Fibroblast of skin of right biceps (primary cell): ENCODE results near the gene ARHGEF26.
"Not testable (repeated sequence)": the region's sequence is repeated elsewhere in the genome, so short reads cannot be mapped to it uniquely, and the experiment has no call there.

Source experiments
- DNase-seq: peaks from one replicate; pipeline ENCODE4 v3.0.0-alpha.2; 2013

Gene ARHGEF26, protein sequence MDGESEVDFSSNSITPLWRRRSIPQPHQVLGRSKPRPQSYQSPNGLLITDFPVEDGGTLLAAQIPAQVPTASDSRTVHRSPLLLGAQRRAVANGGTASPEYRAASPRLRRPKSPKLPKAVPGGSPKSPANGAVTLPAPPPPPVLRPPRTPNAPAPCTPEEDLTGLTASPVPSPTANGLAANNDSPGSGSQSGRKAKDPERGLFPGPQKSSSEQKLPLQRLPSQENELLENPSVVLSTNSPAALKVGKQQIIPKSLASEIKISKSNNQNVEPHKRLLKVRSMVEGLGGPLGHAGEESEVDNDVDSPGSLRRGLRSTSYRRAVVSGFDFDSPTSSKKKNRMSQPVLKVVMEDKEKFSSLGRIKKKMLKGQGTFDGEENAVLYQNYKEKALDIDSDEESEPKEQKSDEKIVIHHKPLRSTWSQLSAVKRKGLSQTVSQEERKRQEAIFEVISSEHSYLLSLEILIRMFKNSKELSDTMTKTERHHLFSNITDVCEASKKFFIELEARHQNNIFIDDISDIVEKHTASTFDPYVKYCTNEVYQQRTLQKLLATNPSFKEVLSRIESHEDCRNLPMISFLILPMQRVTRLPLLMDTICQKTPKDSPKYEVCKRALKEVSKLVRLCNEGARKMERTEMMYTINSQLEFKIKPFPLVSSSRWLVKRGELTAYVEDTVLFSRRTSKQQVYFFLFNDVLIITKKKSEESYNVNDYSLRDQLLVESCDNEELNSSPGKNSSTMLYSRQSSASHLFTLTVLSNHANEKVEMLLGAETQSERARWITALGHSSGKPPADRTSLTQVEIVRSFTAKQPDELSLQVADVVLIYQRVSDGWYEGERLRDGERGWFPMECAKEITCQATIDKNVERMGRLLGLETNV

DNA sequence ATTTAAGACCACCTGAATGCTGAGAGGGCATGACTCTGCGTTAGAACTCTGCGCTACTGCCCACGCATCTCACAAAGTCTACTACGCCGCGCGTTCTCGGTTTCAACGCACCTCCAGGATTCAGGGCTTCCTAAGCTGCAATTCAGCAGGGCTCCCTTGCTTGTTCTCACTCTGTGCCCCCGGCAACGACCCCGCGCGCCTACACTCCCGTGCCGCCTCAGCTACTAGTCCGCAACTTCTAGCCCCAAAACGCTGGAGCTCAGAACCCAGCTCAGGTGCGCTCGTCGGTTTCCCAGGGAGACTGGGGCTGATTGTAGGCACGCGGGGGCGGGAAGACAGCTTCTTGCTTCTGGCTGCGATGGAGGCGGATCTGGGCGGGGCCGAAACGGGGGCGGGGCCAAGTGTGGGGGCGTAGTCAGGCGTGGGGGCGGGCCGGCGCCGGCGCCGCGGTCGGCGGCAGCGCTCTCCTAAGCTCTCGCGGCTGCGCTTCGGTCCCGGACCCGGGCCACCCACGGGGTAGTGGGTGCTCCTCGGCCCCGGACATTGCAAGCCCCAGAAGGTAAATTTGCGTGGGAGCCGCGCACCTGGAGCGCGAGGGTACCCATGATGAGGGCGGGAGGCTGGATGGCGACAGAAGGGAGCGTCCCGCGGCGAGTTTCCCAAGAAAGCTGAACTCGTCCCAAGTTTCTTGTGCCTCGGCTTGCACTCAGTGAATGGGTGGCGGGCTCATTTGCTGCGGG is at the start of gene ARHGEF26:
Gene ARHGEF26, plus strand, starts transcription at position 430 of the 740 bp plus-strand sequence. CDS start 603 bp downstream, outside the sequence.
- DNase-seq, result peak; percentile 77

DNA sequence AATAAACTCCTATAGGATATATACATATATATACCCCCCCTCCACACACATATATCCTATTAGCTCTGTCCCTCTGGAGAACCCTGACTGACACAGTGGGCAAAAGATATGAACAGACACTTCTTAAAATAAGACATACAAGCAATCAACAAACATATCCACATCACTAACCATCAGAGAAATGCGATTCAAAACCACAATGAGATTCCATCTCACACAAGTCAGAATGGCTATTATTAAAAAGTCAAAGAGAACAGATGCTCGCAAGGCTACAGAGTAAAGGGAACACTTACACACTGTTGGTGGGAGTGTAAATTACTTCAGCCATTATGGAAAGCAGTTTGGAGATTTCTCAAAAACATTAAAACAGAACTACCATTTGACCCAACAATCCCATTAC is 46.2 kb upstream of the ARHGEF26 start:
- no peak for DNase-seq

DNA sequence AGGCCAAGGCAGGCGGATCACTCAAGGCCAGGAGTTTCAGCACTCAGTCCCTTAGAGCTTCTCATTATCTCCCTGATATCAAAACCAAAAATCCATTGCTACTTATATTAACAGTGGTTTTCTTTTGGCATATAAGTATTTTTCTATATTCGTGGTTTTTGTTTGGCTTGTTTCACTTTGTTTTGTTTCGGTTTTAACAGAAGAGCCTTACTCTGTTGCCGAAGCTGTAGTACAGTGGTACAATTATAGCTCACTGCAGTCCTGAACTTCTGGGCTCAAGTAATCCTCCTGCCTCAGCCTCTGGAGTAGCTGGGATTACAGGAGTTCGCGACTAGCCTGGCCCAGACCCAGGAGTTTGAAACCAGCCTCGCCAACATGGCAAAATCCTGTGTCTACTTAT is 42.5 kb upstream of the ARHGEF26 start:
- DNase-seq, result no peak

DNA sequence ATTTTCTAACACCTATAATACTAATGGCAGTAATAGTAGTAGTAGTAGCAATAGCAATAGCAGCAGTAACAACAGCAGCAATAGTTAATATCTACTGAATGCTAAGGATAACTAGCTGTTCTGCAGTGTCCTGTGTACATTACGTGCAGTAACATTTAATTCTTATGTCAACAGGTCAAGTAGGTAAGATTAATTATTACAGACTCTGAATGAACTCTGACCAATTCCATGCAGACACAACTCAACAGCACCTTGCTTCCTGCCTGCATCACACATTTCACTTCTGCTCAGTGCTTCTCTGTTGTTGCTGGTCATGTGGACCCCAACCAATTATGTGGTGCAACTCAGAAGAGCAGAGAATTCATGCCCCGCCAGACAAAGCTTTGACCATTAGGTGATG is 39.9 kb upstream of the ARHGEF26 start:
- DNase-seq, result no peak

DNA sequence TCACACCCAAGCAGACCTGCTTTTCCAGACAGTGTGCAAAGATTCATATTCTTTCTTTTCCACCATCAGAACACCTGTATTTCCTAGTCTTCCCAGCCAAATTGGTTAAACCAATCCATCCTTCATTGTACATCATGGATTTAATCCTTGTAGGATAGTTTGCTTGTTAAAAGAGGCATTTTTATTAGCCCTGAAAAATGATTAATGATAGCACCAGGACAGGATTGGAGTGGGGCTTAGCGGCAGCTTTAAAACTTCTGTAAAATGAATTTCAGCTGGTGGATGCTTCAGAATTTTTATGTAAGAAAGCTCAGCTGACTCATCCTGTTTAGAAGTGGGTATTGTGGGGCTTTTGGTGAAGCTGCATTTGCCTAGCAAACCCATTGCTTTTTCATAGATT is 36.1 kb upstream of the ARHGEF26 start:
- DNase-seq, result no peak

DNA sequence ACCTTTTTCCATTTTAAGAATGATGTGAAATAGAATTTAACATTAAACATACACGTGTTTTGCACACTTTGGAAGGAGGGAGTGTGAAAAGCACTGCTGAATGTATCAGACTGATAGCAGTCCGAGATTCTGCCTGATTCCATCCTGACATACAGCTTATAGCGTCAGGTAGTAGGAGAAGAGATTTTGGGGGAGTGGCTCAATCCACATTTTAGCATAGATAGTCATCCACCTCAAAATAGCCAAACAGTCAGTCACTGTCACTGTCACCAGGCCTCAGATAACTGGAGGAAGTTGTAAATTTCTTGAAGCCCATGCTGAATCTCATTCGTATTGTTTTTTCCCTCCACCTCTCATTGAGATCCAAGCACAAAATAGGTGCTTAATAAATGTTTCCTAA is 35.4 kb upstream of the ARHGEF26 start:
- DNase-seq, result no peak

DNA sequence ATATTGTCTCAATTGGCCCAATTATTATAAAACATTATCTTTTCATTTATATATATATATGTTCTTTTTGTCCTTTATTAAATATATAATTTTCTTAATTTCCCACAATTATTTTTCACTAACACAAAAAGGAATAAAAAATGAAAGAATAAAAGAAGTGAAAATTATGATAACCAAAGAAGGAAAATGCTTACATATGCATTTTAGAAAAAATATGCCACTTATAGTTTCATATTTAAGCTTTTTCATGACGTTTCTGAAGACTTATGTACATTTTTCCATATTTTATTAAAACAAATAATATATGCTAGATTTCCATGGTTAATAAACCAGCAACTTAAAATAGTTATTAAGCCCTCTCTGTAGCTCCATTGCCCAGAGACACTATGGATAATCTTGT is 34.9 kb upstream of the ARHGEF26 start:
- DNase-seq, result no peak

DNA sequence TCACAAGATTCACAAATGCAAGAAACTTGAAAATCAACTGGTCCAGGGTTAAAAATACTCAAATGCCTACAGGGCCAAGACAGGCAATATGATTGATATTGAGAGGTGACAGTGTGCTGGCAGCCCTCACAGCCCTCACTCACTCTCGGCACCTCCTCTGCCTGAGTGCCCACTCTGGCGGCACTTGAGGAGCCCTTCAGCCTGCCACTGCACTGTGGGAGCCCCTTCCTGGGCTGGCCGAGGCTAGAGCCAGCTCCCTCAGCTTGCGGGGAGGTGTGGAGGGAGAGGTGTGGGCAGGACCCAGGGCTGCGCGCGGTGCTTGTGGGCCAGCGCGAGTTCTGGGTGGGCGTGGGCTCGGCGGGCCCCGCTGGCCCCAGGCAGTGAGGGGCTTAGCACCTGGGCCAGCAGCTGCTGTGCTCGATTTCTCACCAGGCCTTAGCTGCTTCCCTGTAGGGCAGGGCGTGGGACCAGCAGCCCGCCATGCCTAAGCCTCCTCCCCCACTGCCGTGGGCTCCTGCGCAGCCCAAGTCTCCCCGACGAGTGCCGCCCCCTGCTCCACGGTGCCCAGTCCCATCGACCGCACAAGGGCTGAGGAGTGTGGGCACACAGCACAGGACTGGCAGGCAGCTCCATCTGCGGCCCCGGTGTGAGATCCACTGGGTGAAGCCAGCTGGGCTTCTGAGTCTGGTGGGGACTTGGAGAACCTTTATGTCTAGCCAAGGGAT is 33.3 kb upstream of the ARHGEF26 start:
- DNase-seq, result not testable (repeated sequence)

DNA sequence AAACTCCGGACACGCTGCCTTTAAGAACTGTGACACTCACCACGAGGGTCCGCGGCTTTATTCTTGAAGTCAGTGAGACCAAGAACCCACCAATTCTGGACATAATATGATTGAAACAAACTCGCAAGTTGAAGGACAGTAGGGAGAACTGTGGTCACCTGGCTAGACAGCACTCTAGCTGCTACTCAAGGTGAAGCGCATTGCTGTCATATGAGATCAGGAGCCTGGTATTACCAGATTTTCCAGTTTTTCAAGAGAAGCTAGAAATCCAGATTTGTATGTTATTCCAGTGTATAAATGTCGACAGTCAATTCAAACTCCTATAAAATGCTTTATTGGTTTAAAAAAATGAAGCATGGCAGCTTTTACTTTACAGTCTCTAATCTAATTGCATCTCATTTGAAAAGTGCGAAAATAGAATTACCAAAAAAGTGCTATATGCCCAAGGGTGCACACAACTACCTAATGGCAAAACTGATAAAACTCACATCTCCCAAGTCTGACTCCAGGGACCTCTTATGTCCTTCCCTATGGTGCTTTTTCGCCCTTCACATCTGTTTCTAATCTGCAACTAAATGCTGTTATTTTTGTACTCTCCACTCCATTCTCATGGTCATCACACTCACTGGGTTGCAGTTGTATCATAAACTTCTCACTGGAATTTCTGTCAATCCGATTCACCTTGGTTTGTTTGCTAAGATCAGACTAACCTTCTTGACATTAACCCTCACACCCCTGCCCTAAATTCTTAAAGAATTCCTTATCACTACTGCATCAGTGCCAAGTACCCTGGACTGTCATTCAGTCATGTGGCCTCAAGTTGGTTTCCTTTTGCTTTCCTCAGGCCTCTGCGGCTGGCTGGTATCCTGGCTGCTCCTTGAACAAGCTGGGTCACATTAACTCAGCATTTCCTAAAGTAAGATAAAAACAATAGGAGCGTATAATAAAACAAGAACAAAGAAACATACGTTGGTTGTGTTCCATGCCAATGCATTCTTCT is 31.5 kb upstream of the ARHGEF26 start:
- no peak for DNase-seq

DNA sequence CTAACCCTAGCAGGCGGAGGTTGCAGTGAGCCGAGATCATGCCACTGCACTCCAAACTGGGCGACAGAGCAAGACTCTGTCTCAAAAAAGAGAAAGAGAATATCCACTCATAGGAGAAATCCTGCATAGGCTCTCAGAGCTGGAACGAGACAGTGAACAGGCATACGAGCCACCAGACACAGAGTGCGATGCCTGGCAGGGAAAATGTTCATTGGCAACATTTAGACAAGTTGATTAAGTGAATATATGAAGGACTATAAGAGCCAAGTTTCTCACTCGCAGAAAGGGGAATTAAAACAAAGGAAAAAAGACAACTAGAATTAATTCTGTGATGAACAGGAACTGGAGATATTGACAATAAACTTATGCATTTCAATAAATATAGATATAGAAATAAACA is 27.1 kb upstream of the ARHGEF26 start:
- DNase-seq, result no peak

DNA sequence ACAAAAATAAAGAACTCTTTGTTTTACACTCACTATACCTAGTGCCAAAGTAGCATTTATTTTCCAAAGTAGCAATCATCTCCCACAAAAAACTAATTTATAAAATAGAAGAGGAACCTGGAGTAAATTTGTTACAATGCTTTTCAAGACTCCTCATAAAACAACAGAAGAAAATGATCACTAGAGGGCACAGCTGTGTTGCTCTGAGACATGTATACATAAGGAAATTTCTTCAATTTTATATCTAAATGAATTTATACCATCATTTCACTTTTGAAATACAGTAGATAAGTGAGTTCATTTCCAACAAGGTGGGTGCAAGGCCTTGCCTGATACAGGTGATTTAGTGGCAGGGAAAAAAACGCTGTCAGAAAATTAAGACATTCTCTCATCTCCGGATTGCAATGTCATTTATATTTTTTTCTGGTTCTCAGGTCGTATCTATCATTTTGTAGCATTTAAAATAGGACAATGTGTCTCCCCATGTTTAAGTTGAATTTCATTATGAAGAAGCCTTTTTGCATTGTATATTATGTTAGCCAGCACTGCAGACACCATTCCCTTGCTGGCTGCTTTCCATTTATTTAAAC is 25.3 kb upstream of the ARHGEF26 start:
- peak; percentile 28 for DNase-seq

DNA sequence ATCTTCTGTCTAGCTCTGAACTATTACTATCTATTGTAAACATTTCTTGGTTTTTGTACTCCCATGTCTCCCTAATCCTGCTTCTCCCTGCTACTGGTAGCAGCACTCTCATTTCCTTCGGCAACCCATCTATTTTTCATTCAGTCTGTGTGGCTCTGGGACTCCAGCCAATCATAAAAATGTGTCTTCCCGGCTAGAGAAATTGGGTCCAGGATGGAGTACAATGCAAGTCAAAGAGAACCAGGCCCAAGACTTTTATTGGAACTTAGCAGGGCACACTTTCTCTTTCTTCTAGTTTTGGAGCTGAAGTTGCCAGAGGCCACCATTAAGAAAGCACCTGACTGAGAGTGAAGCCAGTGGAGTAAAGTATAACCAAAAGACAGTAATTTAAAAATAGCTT is 22.8 kb upstream of the ARHGEF26 start:
- no peak for DNase-seq

DNA sequence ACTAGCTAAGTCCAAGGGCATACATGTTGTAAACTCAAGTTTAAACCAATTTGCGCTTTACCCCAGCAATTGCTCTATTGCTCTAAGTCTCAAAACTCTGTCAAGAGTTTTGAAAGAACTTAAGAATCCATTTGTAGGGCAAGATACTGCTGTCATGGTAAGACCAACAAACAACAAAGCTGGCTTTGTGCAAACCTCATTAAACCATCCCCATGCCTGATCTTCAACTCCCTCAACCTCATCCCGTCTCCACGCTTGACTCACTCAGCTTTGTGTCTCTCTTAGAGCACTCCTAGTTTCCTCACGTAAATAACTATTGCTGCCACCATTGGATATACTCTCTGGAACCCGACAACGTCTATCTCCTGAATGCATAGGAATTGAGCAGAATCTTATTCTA is 20.6 kb upstream of the ARHGEF26 start:
- DNase-seq, result no peak

DNA sequence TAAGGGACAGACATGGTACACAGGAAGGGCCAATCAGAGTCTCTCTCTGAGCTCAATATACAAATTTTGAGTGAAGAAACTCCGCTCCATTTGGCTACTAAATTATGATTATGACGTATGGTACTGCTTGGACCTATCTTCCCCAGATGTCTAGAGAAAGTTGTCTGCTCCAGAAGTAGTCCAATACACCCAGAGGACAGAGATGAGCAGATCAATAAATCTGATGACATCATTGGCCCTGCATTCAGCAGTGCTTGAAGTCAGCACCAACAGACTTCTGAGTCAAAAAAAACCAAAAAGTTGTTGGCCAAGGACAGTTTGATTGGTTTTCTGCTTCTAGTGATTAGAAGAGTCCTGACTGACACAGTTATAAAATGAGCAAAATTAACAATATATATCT is 19.9 kb upstream of the ARHGEF26 start:
- DNase-seq, result no peak

DNA sequence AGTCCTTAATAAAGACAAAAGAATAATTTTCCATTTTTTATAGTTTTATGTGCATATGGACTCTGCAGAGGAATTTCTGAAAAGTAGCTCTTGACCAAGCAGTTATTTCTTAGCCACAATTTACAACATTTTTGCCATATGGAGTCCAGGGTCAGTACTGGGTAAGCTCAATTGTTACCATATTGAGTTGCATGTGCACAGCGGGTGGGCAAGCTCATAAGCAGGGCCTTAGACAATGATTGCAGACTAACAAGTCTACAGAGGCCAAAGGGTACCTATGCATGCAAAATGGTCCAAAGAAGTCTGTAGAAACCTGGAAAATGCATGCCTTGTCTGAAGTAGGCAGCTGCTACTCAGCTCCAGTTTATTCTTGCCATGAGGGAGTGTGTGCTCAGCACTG is 19.0 kb upstream of the ARHGEF26 start:
- DNase-seq, result no peak

DNA sequence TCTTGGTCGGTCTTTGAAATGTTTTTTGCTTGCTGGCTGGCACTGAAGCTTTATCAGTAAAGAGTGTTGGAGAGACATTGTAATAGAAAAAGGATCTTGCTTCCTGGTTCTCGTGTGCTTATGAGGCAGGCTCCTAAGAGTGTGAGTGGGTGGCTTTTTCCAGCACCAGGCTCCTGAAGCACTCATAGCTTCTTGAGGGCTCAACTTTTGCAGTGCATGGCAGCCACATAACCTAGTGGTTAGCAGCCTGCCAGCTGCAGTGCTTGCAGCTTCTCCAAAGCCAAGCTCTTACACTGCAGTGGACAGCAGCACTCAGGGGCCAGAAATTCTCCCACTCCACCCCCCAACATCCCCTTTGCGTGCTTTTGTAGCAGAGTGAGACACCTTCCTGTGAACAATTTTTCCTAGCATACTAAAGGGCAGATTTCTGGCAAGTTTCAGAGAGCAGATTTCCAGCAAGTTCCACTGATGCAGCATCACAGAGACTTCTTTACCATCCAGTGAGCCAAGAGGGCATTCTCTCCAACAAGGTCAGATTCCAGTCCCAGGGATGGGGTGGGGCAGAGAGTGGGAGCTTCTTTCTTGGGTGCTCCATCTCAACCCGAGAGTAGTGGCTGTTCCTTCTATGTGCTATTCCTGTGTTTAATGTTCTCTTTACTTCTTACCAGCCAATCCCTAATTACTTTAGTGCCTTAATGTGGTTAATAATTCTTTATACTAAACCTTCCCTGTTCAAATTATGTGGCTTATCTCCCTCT is 15.8 kb upstream of the ARHGEF26 start:
- no peak for DNase-seq

DNA sequence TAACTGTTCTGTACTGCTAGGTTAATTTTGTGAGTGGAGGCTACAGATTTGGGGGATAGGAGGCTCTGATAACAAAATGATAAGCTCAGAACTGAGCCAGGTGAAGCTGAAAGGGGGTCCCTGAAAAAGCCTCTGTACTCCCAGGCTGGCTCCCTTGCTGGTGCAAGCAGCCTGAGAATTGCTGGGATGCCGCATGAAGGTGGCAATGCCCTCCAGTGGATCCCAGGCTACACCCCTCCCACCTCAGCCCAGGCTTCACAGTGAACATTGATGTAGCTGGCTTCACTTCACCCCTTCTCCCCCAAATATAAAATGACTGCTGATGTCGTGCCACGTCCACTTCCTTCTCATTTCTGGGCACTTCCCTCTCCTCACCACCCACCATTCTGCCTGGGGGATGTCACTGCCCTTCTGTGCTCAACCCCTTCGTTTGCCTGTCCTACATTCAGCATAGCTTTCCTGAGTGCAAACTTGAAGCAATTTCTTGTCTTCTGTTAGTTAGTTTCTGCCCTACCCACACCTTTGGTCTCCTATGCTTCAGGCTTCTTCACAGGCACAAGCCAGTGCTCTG is 9.7 kb upstream of the ARHGEF26 start:
- DNase-seq, result no peak

DNA sequence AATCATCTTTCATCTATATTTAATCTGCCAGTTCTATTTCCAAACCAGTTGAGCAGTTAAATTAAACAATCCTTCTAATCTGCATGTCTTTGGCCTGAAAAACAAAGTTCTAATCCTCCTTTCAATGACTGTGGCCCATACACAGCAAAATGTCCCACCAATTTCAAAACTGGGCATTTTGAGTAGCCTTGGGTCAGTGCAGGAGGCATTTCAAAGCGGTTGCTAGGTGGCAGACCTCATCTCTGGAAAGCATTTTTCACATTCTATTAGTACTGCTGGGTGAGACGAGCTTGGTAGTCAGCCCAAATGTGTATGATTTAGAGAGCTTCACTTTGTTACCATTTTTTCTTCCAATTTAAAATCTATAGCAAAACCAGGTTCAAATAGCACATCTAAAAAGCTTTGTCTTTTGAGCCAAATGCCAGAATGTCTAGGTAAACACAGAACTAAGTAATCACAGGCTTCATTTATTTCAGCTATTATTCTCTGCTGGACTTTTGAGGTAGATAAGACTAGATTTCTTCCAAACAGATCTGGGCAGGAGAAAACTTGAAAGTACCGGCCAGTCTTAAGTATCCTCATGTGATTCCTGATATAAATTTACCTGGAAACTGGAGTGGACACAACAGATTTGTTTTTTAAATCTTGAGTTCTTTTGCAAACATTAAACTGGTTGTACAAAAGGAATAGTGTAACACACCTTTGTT is 8.9 kb upstream of the ARHGEF26 start:
- DNase-seq, result no peak

DNA sequence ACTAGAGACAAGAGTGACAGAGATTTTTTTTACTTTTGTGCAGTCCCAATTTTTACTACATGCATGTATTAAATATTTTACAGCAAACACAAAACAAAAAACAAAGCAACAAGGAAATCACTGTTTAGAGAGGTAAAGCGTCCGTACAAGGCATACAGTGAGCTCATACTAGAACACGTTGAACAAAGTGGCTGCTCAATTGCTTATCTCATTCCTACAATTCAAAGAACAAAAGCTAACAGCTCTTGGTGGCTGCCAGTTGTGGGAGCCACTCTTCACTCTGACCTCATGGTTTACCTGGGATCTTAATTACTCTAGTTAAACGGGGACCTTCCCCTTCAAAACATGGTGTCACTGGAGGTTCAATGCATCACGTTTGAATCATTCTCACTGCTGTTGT is 7.6 kb upstream of the ARHGEF26 start:
- DNase-seq, result no peak
